ENCODE measurements around the gene IMP3.

IMP3 gene

DNA sequence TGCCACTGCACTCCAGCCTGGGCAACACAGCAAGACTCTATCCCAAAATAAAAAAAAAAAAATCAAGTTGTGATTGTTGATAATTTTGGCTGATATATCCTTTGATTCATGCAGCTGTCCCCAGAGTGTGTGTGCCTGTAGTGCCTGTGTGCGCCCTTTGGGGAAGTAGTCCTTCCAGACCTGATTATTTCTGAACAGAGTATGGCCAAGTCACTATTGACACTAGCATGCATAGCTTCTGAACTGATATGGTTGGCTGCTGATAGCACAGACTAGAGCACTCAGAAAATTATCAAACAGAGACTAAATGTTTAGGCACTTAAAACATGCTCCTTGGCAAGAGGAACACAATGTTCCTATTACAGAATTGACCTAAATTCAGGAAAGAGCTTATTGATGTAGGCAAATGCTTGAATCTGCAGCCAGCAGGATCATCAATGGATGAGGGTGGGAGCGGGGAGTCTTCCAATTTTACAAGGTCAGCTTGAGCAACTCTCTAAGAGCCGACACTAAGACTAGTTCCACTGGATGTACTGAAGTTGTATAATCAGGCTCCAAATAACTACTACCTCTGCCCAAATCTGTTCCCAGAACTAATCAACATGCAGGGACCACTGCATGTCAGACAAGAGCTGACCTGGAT is 43.2 kb downstream of the IMP3 start:
- Histone ChIP-seq H3K36me3 (ENCODE audit: control insufficient read depth in 5 of 5, insufficient read depth in 5 of 5, low read length in 5 of 5) (peaks cover 12 to 71% (median 56%) of the 10 kb centered on the region in 5 donors), H3K4me1 (ENCODE audit: control insufficient read depth in 5 of 5, insufficient read depth in 5 of 5, low read length in 5 of 5) (peaks cover 0 to 4% (median 2%) of the 10 kb centered on the region in 5 donors), H3K4me3 (ENCODE audit: low read depth in 1 of 5, low read length in 5 of 5) (no peak overlapping the region), H3K27me3 (ENCODE audit: control insufficient read depth in 5 of 5, insufficient read depth in 4 of 5, low read length in 5 of 5) (no peaks in the 10 kb centered on the region), H3K9ac (ENCODE audit: low read length in 5 of 5) (no peak overlapping the region), H3K9me3 (ENCODE audit: control insufficient read depth in 5 of 5, low read length in 5 of 5) (no peaks in the 10 kb centered on the region), H3K27ac (ENCODE audit: low read depth, low read length) (no peak overlapping the region)

GRCh38 chr15:75594276-75594675 is 45.7 kb downstream of the IMP3 start:
- no peak overlapping the region for H3K9ac ChIP-seq (ENCODE audit: low read length in 5 of 5)
- H3K4me3 ChIP-seq (ENCODE audit: low read depth in 1 of 5, low read length in 5 of 5): no peak overlapping the region
- H3K36me3 ChIP-seq (ENCODE audit: control insufficient read depth in 5 of 5, insufficient read depth in 5 of 5, low read length in 5 of 5): peaks cover 9 to 55% (median 43%) of the 10 kb centered on the region in 5 donors
- H3K4me1 ChIP-seq (ENCODE audit: control insufficient read depth in 5 of 5, insufficient read depth in 5 of 5, low read length in 5 of 5): peaks cover 0 to 4% (median 2%) of the 10 kb centered on the region in 5 donors
- H3K27ac ChIP-seq (ENCODE audit: low read depth, low read length): no peak overlapping the region
- H3K27me3 ChIP-seq (ENCODE audit: control insufficient read depth in 5 of 5, insufficient read depth in 4 of 5, low read length in 5 of 5): no peaks in the 10 kb centered on the region
- H3K9me3 ChIP-seq (ENCODE audit: control insufficient read depth in 5 of 5, low read length in 5 of 5): no peaks in the 10 kb centered on the region

DNA sequence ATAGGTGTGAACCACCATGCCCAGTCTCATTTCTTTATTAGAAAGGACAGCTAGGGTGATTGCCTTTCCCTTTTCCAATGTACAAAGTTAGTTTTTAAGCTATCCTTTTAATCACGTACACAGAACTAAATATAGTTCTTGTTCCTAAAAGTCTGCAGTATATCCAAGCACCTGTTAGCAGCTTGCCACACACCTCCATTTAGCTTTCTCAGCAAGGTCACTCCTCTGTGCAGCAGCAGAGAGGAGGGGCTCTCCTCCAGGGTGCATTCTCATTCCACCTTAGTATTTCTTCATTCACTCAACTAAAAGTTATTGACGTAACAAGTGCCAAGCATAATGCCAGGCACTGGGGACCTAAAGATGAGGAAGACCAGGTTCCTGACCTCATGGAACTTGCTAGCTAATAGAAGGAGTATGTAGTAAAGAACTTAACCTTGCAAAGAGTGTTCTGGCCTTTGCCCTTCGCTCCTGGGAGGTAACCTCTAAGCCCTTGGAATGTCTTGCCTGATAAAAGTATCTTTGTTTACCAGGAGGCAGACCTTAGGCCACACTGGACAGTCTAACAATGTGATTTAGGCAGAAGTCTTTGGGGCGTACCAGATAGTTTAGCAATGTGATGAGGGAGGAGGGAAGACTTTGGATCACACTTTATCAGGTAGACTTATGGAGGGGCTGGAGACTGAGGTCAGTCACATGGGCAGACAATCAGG is 48.2 kb downstream of the IMP3 start:
- Histone ChIP-seq H3K9ac (ENCODE audit: low read length in 5 of 5) (no peak overlapping the region), H3K27ac (ENCODE audit: low read depth, low read length) (no peak overlapping the region), H3K36me3 (ENCODE audit: control insufficient read depth in 5 of 5, insufficient read depth in 5 of 5, low read length in 5 of 5) (peaks cover 9 to 31% (median 24%) of the 10 kb centered on the region in 5 donors), H3K27me3 (ENCODE audit: control insufficient read depth in 5 of 5, insufficient read depth in 4 of 5, low read length in 5 of 5) (no peaks in the 10 kb centered on the region), H3K4me3 (ENCODE audit: low read depth in 1 of 5, low read length in 5 of 5) (no peak overlapping the region), H3K9me3 (ENCODE audit: control insufficient read depth in 5 of 5, low read length in 5 of 5) (no peaks in the 10 kb centered on the region), H3K4me1 (ENCODE audit: control insufficient read depth in 5 of 5, insufficient read depth in 5 of 5, low read length in 5 of 5) (no peaks in the 10 kb centered on the region)

DNA sequence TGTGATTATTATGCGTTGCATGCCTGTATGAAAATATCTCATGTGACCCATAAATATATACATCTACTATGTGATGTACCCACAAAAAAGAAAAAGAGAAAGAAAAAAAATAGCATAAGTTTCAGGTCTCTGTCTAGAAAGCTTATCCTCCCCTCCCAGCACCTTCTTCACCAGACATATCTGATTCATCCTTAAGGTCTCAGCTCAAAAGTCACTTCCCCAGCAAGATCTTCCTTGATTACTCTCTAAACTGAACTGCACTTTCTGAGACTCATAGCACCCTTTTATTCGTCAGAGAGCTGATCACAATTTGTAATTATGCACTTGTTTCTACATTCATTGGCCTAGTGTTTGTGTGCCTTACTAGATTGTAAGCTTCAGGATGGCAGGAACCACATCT is 49.8 kb downstream of the IMP3 start:
- Histone ChIP-seq H3K4me1 (ENCODE audit: control insufficient read depth in 5 of 5, insufficient read depth in 5 of 5, low read length in 5 of 5) (no peaks in the 10 kb centered on the region), H3K9me3 (ENCODE audit: control insufficient read depth in 5 of 5, low read length in 5 of 5) (no peaks in the 10 kb centered on the region), H3K27me3 (ENCODE audit: control insufficient read depth in 5 of 5, insufficient read depth in 4 of 5, low read length in 5 of 5) (no peaks in the 10 kb centered on the region), H3K4me3 (ENCODE audit: low read depth in 1 of 5, low read length in 5 of 5) (no peak overlapping the region), H3K36me3 (ENCODE audit: control insufficient read depth in 5 of 5, insufficient read depth in 5 of 5, low read length in 5 of 5) (peaks cover 0 to 20% (median 10%) of the 10 kb centered on the region in 5 donors), H3K9ac (ENCODE audit: low read length in 5 of 5) (no peak overlapping the region), H3K27ac (ENCODE audit: low read depth, low read length) (no peak overlapping the region)

Data from subcutaneous abdominal adipose tissue (tissue), 5 donors.